Calu3 (cell line): ENCODE results near the gene IMMP2L. TPM values are rescaled to one million over a fixed set of nuclear protein-coding genes. Genes with fewer than 3 reads are reported as not detected.

ENCODE experiments used
- BruUV-seq: library from RNA; stranded (reverse); fragments of 400-500 nt; replicated peaks from 2 replicates; lab custom pipeline; 2021; lab: Mats Ljungman, UMichigan
- CTCF ChIA-PET: fragments of 300-600 bp; sonication (Branson Sonifier 250); formaldehyde crosslinking; loops from one replicate; lab custom pipeline; 2022; ENCODE audit warnings: antibody characterized with exemption; lab: Charles Lee
- DNase-seq: peaks from one replicate; pipeline ENCODE4 v3.0.0; 2022
- H3K27ac Mint-ChIP-seq: one replicate; pipeline ENCODE4 v1.8.0; 2022; ENCODE audit warnings: mixed read lengths; ENCODE audit not compliant: unreplicated experiment
- H3K27me3 Mint-ChIP-seq: one replicate; pipeline ENCODE4 v1.8.0; 2022; ENCODE audit warnings: mixed read lengths; ENCODE audit not compliant: unreplicated experiment
- H3K36me3 Mint-ChIP-seq: one replicate; pipeline ENCODE4 v1.8.0; 2022; ENCODE audit warnings: mild to moderate bottlenecking, moderate library complexity, mixed read lengths; ENCODE audit not compliant: insufficient read depth, unreplicated experiment
- H3K4me1 Mint-ChIP-seq: one replicate; pipeline ENCODE4 v1.8.0; 2022; ENCODE audit warnings: mild to moderate bottlenecking, low read depth, mixed read lengths; ENCODE audit not compliant: unreplicated experiment
- H3K4me3 Mint-ChIP-seq: one replicate; pipeline ENCODE4 v1.8.0; 2022; ENCODE audit warnings: mild to moderate bottlenecking, low read depth, moderate library complexity, mixed read lengths; ENCODE audit not compliant: unreplicated experiment
- H3K9me3 Mint-ChIP-seq: one replicate; pipeline ENCODE4 v1.8.0; 2022; ENCODE audit warnings: low read depth, mixed read lengths; ENCODE audit not compliant: unreplicated experiment
- CTCF ChIP-seq: fragments of 200-600 bp; IDR thresholded peaks from one replicate; pipeline ENCODE4 v1.8.0; 2022; ENCODE audit warnings: antibody characterized with exemption; ENCODE audit not compliant: unreplicated experiment
- intact Hi-C: fragments of 100-400 bp; cut with micrococcal nuclease; formaldehyde crosslinking; loops from one replicate; pipeline ENCODE4 v1.10.0; 2022; ENCODE audit not compliant: unreplicated experiment
- total RNA-seq: library from RNA; stranded (reverse); gene quantifications from 2 replicates; pipeline ENCODE4 v1.2.3, GENCODE V29; 2022

IMMP2L gene
- total RNA-seq, 1 experiment from 2014 or later = 28.6 TPM

- Mint-ChIP-seq H3K36me3 (no peaks in the 10 kb centered on the region), H3K4me3 (no peak overlapping the region), H3K4me1 (peaks cover 48% of the 10 kb centered on the region), H3K27ac (no peak overlapping the region), H3K27me3 (no peaks in the 10 kb centered on the region), H3K9me3 (no peaks in the 10 kb centered on the region)
- TF ChIP-seq CTCF = no peak
- no peak for DNase-seq
- no TSS peak for BruUV-seq
- intact Hi-C loops = loop anchor here (5.0 kb wide), 1 partner anchor 89 kb away; no protein-coding TSS in a partner anchor
- CTCF ChIA-PET = interaction anchor here (0.6 kb wide), 1 partner anchor 1386 kb away, joined by 3 read pairs; no protein-coding TSS in a partner anchor
These were observed 453.8 kb downstream of the IMMP2L start for GRCh38 chr7:111108496-111108895.

- CTCF ChIA-PET = no interaction called here
- DNase-seq = no peak
- Mint-ChIP-seq H3K9me3 (no peaks in the 10 kb centered on the region), H3K27me3 (no peaks in the 10 kb centered on the region), H3K27ac (no peak overlapping the region), H3K4me1 (peaks cover 48% of the 10 kb centered on the region), H3K4me3 (no peak overlapping the region), H3K36me3 (no peaks in the 10 kb centered on the region)
- no TSS peak for BruUV-seq
- intact Hi-C loops = loop anchor here (5.0 kb wide), 1 partner anchor 89 kb away; no protein-coding TSS in a partner anchor
- no peak for TF ChIP-seq CTCF
These were observed 454.3 kb downstream of the IMMP2L start for GRCh38 chr7:111108000-111108399.

GRCh38 chr7:111107579-111107978, 454.7 kb downstream of the IMMP2L start:
- Mint-ChIP-seq H3K27ac (no peak overlapping the region), H3K4me3 (no peak overlapping the region), H3K27me3 (no peaks in the 10 kb centered on the region), H3K36me3 (no peaks in the 10 kb centered on the region), H3K9me3 (no peaks in the 10 kb centered on the region), H3K4me1 (peaks cover 48% of the 10 kb centered on the region)
- no peak for TF ChIP-seq CTCF
- CTCF ChIA-PET = no interaction called here
- intact Hi-C loops = loop anchor here (5.0 kb wide), 1 partner anchor 90 kb away; no protein-coding TSS in a partner anchor
- DNase-seq = no peak
- no TSS peak for BruUV-seq

GRCh38 chr7:111105269-111105668, 457.0 kb downstream of the IMMP2L start:
- TF ChIP-seq CTCF = no peak
- no peak overlapping the region for H3K4me3 Mint-ChIP-seq
- BruUV-seq = no TSS peak
- H3K27me3 Mint-ChIP-seq = no peaks in the 10 kb centered on the region
- intact Hi-C loops = loop anchor here (2.0 to 5.0 kb wide), 2 partner anchors 62 to 92 kb away; no protein-coding TSS in a partner anchor
- H3K36me3 Mint-ChIP-seq = no peaks in the 10 kb centered on the region
- no peak overlapping the region for H3K27ac Mint-ChIP-seq
- CTCF ChIA-PET = no interaction called here
- no peak for DNase-seq
- H3K9me3 Mint-ChIP-seq = no peaks in the 10 kb centered on the region
- H3K4me1 Mint-ChIP-seq = peaks cover 51% of the 10 kb centered on the region
